ENCODE measurements around the gene SMIM34.
"Not testable (repeated sequence)": the region's sequence is repeated elsewhere in the genome, so short reads cannot be mapped to it uniquely, and the experiment has no call there.

DNA sequence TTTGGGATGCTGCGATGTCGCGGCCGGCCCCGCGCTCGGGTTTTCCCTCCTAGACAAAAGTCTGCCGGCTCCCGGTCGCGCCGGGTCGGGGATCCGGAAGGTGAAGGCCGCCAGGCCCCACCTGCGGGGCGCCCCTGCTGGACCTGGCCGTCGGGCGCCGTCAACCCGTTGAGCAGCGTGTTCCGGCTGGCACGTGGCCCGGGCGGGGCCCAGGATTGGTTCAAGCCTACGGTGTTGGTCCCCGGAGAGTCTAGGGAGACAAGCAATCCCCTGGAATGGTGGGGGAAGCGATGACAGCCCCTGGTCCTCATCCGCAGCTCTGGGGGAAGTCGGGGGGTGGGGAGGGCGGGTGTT lies 48.2 kb downstream of the SMIM34 start:
- TF ChIP-seq, protein P1, sequence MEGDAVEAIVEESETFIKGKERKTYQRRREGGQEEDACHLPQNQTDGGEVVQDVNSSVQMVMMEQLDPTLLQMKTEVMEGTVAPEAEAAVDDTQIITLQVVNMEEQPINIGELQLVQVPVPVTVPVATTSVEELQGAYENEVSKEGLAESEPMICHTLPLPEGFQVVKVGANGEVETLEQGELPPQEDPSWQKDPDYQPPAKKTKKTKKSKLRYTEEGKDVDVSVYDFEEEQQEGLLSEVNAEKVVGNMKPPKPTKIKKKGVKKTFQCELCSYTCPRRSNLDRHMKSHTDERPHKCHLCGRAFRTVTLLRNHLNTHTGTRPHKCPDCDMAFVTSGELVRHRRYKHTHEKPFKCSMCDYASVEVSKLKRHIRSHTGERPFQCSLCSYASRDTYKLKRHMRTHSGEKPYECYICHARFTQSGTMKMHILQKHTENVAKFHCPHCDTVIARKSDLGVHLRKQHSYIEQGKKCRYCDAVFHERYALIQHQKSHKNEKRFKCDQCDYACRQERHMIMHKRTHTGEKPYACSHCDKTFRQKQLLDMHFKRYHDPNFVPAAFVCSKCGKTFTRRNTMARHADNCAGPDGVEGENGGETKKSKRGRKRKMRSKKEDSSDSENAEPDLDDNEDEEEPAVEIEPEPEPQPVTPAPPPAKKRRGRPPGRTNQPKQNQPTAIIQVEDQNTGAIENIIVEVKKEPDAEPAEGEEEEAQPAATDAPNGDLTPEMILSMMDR (conservative IDR thresholded peaks at IDR 0.05 in 1 of 2, IDR thresholded peaks at IDR 0.05 in 1 of 2; ENCODE audit: extremely low read depth in 1 of 2, insufficient read depth in 1 of 2, low read depth in 1 of 2, low read length in 2 of 2), result not testable (repeated sequence)
- not testable (repeated sequence) for TF ChIP-seq EZH2 (IDR thresholded peaks at IDR 0.05; ENCODE audit: borderline replicate concordance, low read length)

All from mammary epithelial cell (primary cell).